ENCODE results near the gene AEN.

DNA sequence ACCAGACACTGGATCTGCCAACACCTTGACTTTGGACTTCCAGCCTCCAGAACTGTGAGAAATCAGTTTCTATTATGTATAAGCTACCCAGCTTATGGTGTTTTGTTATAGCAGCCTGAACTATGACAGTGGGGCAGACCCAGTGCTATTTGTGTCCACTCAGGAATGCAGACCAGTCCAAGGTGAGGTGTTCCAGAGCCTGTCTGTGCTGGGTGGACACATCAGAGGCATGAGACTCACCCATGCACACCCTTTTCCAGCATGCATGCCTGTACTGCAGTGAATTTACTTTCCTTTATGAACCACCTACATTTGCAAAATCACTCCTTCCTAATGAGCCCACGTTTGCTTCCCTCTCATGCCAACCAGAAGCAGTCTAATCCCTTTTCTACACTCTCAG, 47.1 kb upstream of the AEN start:
- no peak for TF ChIP-seq CTCF (conservative IDR thresholded peaks at IDR 0.05; ENCODE audit: low read length)
- no peak for TF ChIP-seq EZH2phosphoT487 (IDR thresholded peaks at IDR 0.05; ENCODE audit: borderline replicate concordance)
